H1 (cell line): ENCODE results near the gene HES2. TPM values are rescaled to one million over a fixed set of nuclear protein-coding genes. Genes with fewer than 3 reads are reported as not detected.
"Not testable (repeated sequence)": the region's sequence is repeated elsewhere in the genome, so short reads cannot be mapped to it uniquely, and the experiment has no call there.

Experiments
- CTCF ChIA-PET: fragments of 300-600 bp; sonication (Branson Sonifier 250); formaldehyde crosslinking; loops from one replicate; lab custom pipeline; 2021; ENCODE audit not compliant: partially characterized antibody; lab: Charles Lee
- POLR2A ChIA-PET: fragments of 300-600 bp; sonication (Branson Sonifier 250); formaldehyde crosslinking; loops from one replicate; lab custom pipeline; 2021; ENCODE audit warnings: inconsistent platforms; ENCODE audit not compliant: partially characterized antibody; lab: Charles Lee
- DNase-seq, 2 experiments: peaks; one replicate each; pipeline versions ENCODE4 v3.0.0 to v3.0.0-alpha.2; 2010 to 2022; ENCODE audit warnings: low spot score in 2 of 2, low read depth in 1 of 2, mixed read lengths in 1 of 2
- FAIRE-seq: peaks from 2 replicates; lab custom pipeline; 2011; peaks lifted over from hg19 to GRCh38; lab: Jason Lieb, UNC
- H2AFZ ChIP-seq: 2 replicates; pipeline ENCODE4 v1.8.1; 2012; ENCODE audit warnings: low read length, inconsistent platforms
- H2AK5ac ChIP-seq: 2 replicates; pipeline ENCODE4 v1.6.1; 2013; ENCODE audit warnings: low read depth, low read length
- H2BK120ac ChIP-seq: replicated peaks from 2 replicates; pipeline ENCODE3; 2013; ENCODE audit warnings: low read depth, low read length, inconsistent platforms
- H2BK12ac ChIP-seq: 2 replicates; pipeline ENCODE4 v1.6.1; 2013; ENCODE audit warnings: low read depth, low read length
- H2BK15ac ChIP-seq: 2 replicates; pipeline ENCODE4 v1.6.1; 2013; ENCODE audit warnings: low read length
- H2BK20ac ChIP-seq: 2 replicates; pipeline ENCODE4 v1.6.1; 2013; ENCODE audit warnings: low read length
- H2BK5ac ChIP-seq: 2 replicates; pipeline ENCODE4 v1.6.1; 2013; ENCODE audit warnings: low read depth, low read length
- H3K14ac ChIP-seq: 2 replicates; pipeline ENCODE4 v1.6.1; 2013; ENCODE audit warnings: inconsistent platforms; ENCODE audit not compliant: insufficient read length
- H3K18ac ChIP-seq: 2 replicates; pipeline ENCODE4 v1.6.1; 2013; ENCODE audit warnings: low read length; ENCODE audit errors: extremely low read depth
- H3K23ac ChIP-seq: 2 replicates; pipeline ENCODE4 v1.6.1; 2013; ENCODE audit warnings: inconsistent platforms; ENCODE audit not compliant: insufficient read length
- H3K23me2 ChIP-seq: 2 replicates; pipeline ENCODE4 v1.6.1; 2013; ENCODE audit warnings: low read depth, low read length
- H3K27ac ChIP-seq: 2 replicates; pipeline ENCODE4 v1.6.1; 2011; ENCODE audit warnings: low read depth, low read length, inconsistent platforms
- H3K27me3 ChIP-seq, 4 experiments: replicated peaks in 1 of 4; 1 replicate in 1 of 4; 2 replicates in 3 of 4; pipeline versions ENCODE4 v1.6.1 to v1.8.1; 2011 to 2013; ENCODE audit warnings: low read length in 3 of 4, mild to moderate bottlenecking in 3 of 4, inconsistent platforms in 2 of 4, mixed read lengths in 2 of 4, moderate library complexity in 1 of 4; ENCODE audit not compliant: control insufficient read depth in 3 of 4, insufficient read depth in 3 of 4; ENCODE audit errors: extremely low read depth in 1 of 4
- H3K36me3 ChIP-seq, 4 experiments: 2 replicates each; pipeline versions ENCODE4 v1.6.1 to v1.8.1; 2011 to 2013; ENCODE audit warnings: mild to moderate bottlenecking in 4 of 4, low read length in 3 of 4, moderate library complexity in 2 of 4, control low read depth in 1 of 4, inconsistent platforms in 1 of 4; ENCODE audit not compliant: insufficient read depth in 4 of 4, control insufficient read depth in 2 of 4
- H3K4ac ChIP-seq: replicated peaks from 2 replicates; pipeline ENCODE3; 2013; ENCODE audit warnings: low read length, low read depth, mixed read lengths, inconsistent platforms; ENCODE audit not compliant: insufficient read length
- H3K4me1 ChIP-seq, 4 experiments: replicated peaks in 1 of 4; 1 replicate in 1 of 4; 2 replicates in 3 of 4; pipeline versions ENCODE4 v1.6.1 to v1.8.1; 2011 to 2013; ENCODE audit warnings: low read length in 3 of 4, inconsistent platforms in 2 of 4, mixed read lengths in 1 of 4; ENCODE audit not compliant: insufficient read depth in 4 of 4, control insufficient read depth in 3 of 4
- H3K4me2 ChIP-seq, 2 experiments: 2 replicates each; pipeline versions ENCODE4 v1.6.1 to v1.8.1; 2011 to 2013; ENCODE audit warnings: low read depth in 2 of 2, low read length in 2 of 2, control low read depth in 1 of 2, inconsistent platforms in 1 of 2, mild to moderate bottlenecking in 1 of 2; ENCODE audit not compliant: insufficient read depth in 1 of 2
- H3K4me3 ChIP-seq, 4 experiments: fragments of 200-600, 300-600 bp in 1 of 4; sonication (generic), shearing (Covaris generic), sonication (Bioruptor Twin) in 1 of 4; 2 replicates each; pipeline versions ENCODE4 v1.5.1 to v1.8.1; 2011 to 2016; ENCODE audit warnings: low read length in 4 of 4, low read depth in 3 of 4, control low read depth in 2 of 4, inconsistent platforms in 2 of 4, mild to moderate bottlenecking in 2 of 4, mixed read lengths in 1 of 4, moderate library complexity in 1 of 4; ENCODE audit not compliant: insufficient read depth in 2 of 4; ENCODE audit errors: extremely low read depth in 1 of 4
- H3K56ac ChIP-seq: replicated peaks from 2 replicates; pipeline ENCODE3; 2013; ENCODE audit warnings: low read depth, mild to moderate bottlenecking, mixed read lengths, low read length, inconsistent platforms; ENCODE audit not compliant: insufficient read length
- H3K79me1 ChIP-seq: 2 replicates; pipeline ENCODE4 v1.6.1; 2013; ENCODE audit warnings: low read depth, low read length, control low read depth
- H3K79me2 ChIP-seq, 2 experiments: 2 replicates each; pipeline versions ENCODE4 v1.6.1 to v1.8.1; 2012 to 2013; ENCODE audit warnings: low read length in 2 of 2, mild to moderate bottlenecking in 2 of 2, inconsistent platforms in 1 of 2; ENCODE audit not compliant: insufficient read depth in 2 of 2, control insufficient read depth in 1 of 2
- H3K9ac ChIP-seq, 4 experiments: replicated peaks in 1 of 4; 1 replicate in 1 of 4; 2 replicates in 3 of 4; pipeline versions ENCODE4 v1.6.1 to v1.8.1; 2011 to 2013; ENCODE audit warnings: low read depth in 3 of 4, low read length in 3 of 4, control low read depth in 2 of 4, mild to moderate bottlenecking in 2 of 4, moderate library complexity in 2 of 4, inconsistent platforms in 1 of 4; ENCODE audit errors: extremely low read depth in 1 of 4
- H3K9me3 ChIP-seq, 2 experiments: 2 replicates each; pipeline versions ENCODE4 v1.6.1 to v1.8.1; 2012 to 2013; ENCODE audit warnings: mild to moderate bottlenecking in 2 of 2, moderate library complexity in 2 of 2, control low read depth in 1 of 2, inconsistent platforms in 1 of 2, low read depth in 1 of 2, low read length in 1 of 2, mixed read lengths in 1 of 2; ENCODE audit not compliant: insufficient read depth in 2 of 2
- H4K20me1 ChIP-seq, 2 experiments: replicated peaks in 1 of 2; 2 replicates each; pipeline versions ENCODE3 to v1.8.1; 2011 to 2013; ENCODE audit warnings: inconsistent platforms in 2 of 2, low read length in 2 of 2, mild to moderate bottlenecking in 1 of 2; ENCODE audit not compliant: insufficient read depth in 2 of 2, control insufficient read depth in 1 of 2
- H4K5ac ChIP-seq: 2 replicates; pipeline ENCODE4 v1.6.1; 2013; ENCODE audit warnings: low read length, low read depth, mixed read lengths, inconsistent platforms; ENCODE audit not compliant: insufficient read length
- H4K8ac ChIP-seq: 2 replicates; pipeline ENCODE4 v1.8.0; 2013; ENCODE audit warnings: mild to moderate bottlenecking, moderate library complexity, low read length, inconsistent platforms; ENCODE audit not compliant: insufficient read depth; ENCODE audit errors: extremely low read depth
- H4K91ac ChIP-seq: replicated peaks from 2 replicates; pipeline ENCODE3; 2013; ENCODE audit warnings: low read length, mixed read lengths, inconsistent platforms; ENCODE audit not compliant: insufficient read length
- RAD21 ChIP-seq, 2 experiments: IDR thresholded peaks in 1 of 2; conservative IDR thresholded peaks in 1 of 2; 2 replicates each; pipeline ENCODE4 v1.6.1; 2011; ENCODE audit warnings: low read depth in 2 of 2, low read length in 2 of 2, improper control_type of control experiment in 1 of 2, inconsistent platforms in 1 of 2, mild to moderate bottlenecking in 1 of 2, moderate library complexity in 1 of 2
- WGBS, 2 experiments: shearing (Covaris generic) in 1 of 2; methylation state at CpG; one replicate each; pipeline versions ENCODE4 v1.1.6 to v1.1.7; 2013 to 2015; ENCODE audit warnings: low lambda C conversion rate in 2 of 2, mixed read lengths in 2 of 2, inconsistent platforms in 1 of 2, low coverage in 1 of 2, missing lambda C conversion rate in 1 of 2; ENCODE audit not compliant: insufficient replicate concordance in 2 of 2, insufficient coverage in 1 of 2, insufficient read length in 1 of 2; ENCODE audit errors: extremely low coverage in 1 of 2, missing lambda C conversion rate in 1 of 2; 5-methylcytosine and 5-hydroxymethylcytosine counted together
- polyA plus RNA-seq, 7 experiments: library from polyadenylated mRNA; depleted of rRNA in 3 of 7; stranded (reverse) in 5 of 7; unstranded in 2 of 7; fragments of >200 nt in 5 of 7; fragments of 200-250 nt in 2 of 7; gene quantifications; 1 replicate in 5 of 7; 2 replicates in 1 of 7; 4 replicates in 1 of 7; pipeline versions ENCODE4 v1.2.1 to v1.2.3, GENCODE V29; 2011 to 2013; ENCODE audit warnings: missing spikeins in 2 of 7, mixed read lengths in 2 of 7
- total RNA-seq: library from RNA; stranded (reverse); fragmentation: NEBNext Ultra II Directional; extraction: Animal tissue kit (Norgen Biotek cat#: 25700); gene quantifications from 2 replicates; pipeline ENCODE4 v1.2.1, GENCODE V29; 2021
- TF ChIP-seq, protein P1 (sequence below), 3 experiments: IDR thresholded peaks; 1 replicate in 2 of 3; 2 replicates in 1 of 3; pipeline versions ENCODE4 v1.5.1 to v1.6.1; 2011; ENCODE audit warnings: low read length in 3 of 3, mild to moderate bottlenecking in 3 of 3, inconsistent platforms in 2 of 3, low read depth in 1 of 3, moderate library complexity in 1 of 3; ENCODE audit not compliant: insufficient read depth in 1 of 3; ENCODE audit errors: control extremely low read depth in 1 of 3

The HES2 gene
- total and polyA plus RNA-seq, 2 of the 8 experiments (the other 6 are each of a cell fraction or from before 2014, with no cell fraction given), result 0.15 to 0.53 TPM

- H4K8ac ChIP-seq, H2BK20ac ChIP-seq, H2AK5ac ChIP-seq, H2BK15ac ChIP-seq, H3K18ac ChIP-seq, H3K23ac ChIP-seq, H4K91ac ChIP-seq, H2BK12ac ChIP-seq, H3K9ac ChIP-seq, H3K27ac ChIP-seq, H3K4me2 ChIP-seq, H2AFZ ChIP-seq, FAIRE-seq, H2BK5ac ChIP-seq, H3K14ac ChIP-seq, H3K23me2 ChIP-seq, H3K56ac ChIP-seq, H3K79me1 ChIP-seq, H3K4me3 ChIP-seq, H2BK120ac ChIP-seq, H3K36me3 ChIP-seq, H4K5ac ChIP-seq, DNase-seq, H4K20me1 ChIP-seq, H3K9me3 ChIP-seq, H3K79me2 ChIP-seq, H3K4ac ChIP-seq: not testable (repeated sequence)
- peaks cover 3 to 11% (median 4%) of the 10 kb centered on the region in 4 experiments for H3K4me1 ChIP-seq
- WGBS, 2 experiments, result 85% methylated on average over 21 of the region's 22 CpGs; no CpG with 5 or more reads in 1 of the 2 experiments
- CTCF ChIA-PET, result interaction anchor here (0.6 to 18.8 kb wide), 49 partner anchors 7 to 1578 kb away, joined by 3 to 321 read pairs (median 6); partner anchors contain the start of genes ESPN, HES2, PLEKHG5 and TNFRSF25
- TF ChIP-seq RAD21 (IDR thresholded peaks at IDR 0.05 in 1 of 2, conservative IDR thresholded peaks at IDR 0.05 in 1 of 2; ENCODE audit: low read depth in 2 of 2, low read length in 2 of 2), result 0 out of 4 replicates have a peak, but pooled peaks of 1 of the 2 experiments have one; percentile 7
- TF ChIP-seq, protein P1, sequence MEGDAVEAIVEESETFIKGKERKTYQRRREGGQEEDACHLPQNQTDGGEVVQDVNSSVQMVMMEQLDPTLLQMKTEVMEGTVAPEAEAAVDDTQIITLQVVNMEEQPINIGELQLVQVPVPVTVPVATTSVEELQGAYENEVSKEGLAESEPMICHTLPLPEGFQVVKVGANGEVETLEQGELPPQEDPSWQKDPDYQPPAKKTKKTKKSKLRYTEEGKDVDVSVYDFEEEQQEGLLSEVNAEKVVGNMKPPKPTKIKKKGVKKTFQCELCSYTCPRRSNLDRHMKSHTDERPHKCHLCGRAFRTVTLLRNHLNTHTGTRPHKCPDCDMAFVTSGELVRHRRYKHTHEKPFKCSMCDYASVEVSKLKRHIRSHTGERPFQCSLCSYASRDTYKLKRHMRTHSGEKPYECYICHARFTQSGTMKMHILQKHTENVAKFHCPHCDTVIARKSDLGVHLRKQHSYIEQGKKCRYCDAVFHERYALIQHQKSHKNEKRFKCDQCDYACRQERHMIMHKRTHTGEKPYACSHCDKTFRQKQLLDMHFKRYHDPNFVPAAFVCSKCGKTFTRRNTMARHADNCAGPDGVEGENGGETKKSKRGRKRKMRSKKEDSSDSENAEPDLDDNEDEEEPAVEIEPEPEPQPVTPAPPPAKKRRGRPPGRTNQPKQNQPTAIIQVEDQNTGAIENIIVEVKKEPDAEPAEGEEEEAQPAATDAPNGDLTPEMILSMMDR (IDR thresholded peaks at IDR 0.05; ENCODE audit: control extremely low read depth in 1 of 3, insufficient read depth in 1 of 3, low read depth in 1 of 3, low read length in 3 of 3), result peak in 2 of 3 experiments; percentile 20 to 23; a peak in 2 of 4 replicates
- peaks cover 0 to 20% (median 12%) of the 10 kb centered on the region in 4 experiments; a peak in 5 of 7 replicates for H3K27me3 ChIP-seq
- POLR2A ChIA-PET, result interaction anchor here (0.6 to 4.4 kb wide), 7 partner anchors 11 to 197 kb away, joined by 3 to 15 read pairs (median 3); no protein-coding TSS in a partner anchor
Observed at GRCh38 chr1:6437012-6437700, 17.4 kb upstream of the HES2 start.
